Measurements from ENCODE around the gene ZDHHC9.
"Not testable (repeated sequence)": the region's sequence is repeated elsewhere in the genome, so short reads cannot be mapped to it uniquely, and the experiment has no call there.

The ZDHHC9 gene

GRCh38 chrX:129843459-129844306 lies at the start of gene ZDHHC9:
ZDHHC9 (minus strand) TSS chrX:129843886; CDS start chrX:129841945, 1,941 bp downstream.
- Histone ChIP-seq H3K4me1 (peaks cover 33% of the 10 kb centered on the region), H3K9me3 (0 out of 2 replicates have a peak, but pooled peaks cover 11% of the 10 kb centered on the region), H4K20me1 (peaks cover 32% of the 10 kb centered on the region), H3K4me2 (peak within 1 kb of the TSS; percentile 86), H3K36me3 (peaks cover 5% of the 10 kb centered on the region; the same call in 1 of the 2 replicates), H3K27me3 (peaks cover 57% of the 10 kb centered on the region), H3K27ac (peak within 1 kb of the TSS; percentile 63), H3K9ac (peak within 1 kb of the TSS; percentile 75), H3K4me3 (peak within 1 kb of the TSS; percentile 80)
- no peak for TF ChIP-seq Cebpa-rat (IDR thresholded peaks at IDR 0.05)

GRCh38 chrX:129877401-129877800 lies 33.7 kb upstream of the ZDHHC9 start:
- no peak overlapping the region for H3K27ac ChIP-seq
- no peak for TF ChIP-seq Cebpa-rat (IDR thresholded peaks at IDR 0.05)
- H3K4me2 ChIP-seq: no peak overlapping the region

GRCh38 chrX:129876771-129877305 lies 33.2 kb upstream of the ZDHHC9 start:
- Histone ChIP-seq H3K9me3 (no peaks in the 10 kb centered on the region), H3K4me3 (no peak overlapping the region), H3K27ac (no peak overlapping the region), H3K27me3 (peaks cover 72% of the 10 kb centered on the region), H3K36me3 (no peaks in the 10 kb centered on the region), H3K9ac (no peak overlapping the region), H3K4me1 (no peaks in the 10 kb centered on the region), H3K4me2 (no peak overlapping the region), H4K20me1 (no peaks in the 10 kb centered on the region)
- TF ChIP-seq Cebpa-rat (IDR thresholded peaks at IDR 0.05): no peak

More at GRCh38 chrX:129877401-129877800, 33.7 kb upstream of the ZDHHC9 start:
- no peaks in the 10 kb centered on the region for H4K20me1 ChIP-seq
- H3K27me3 ChIP-seq: peaks cover 71% of the 10 kb centered on the region
- no peaks in the 10 kb centered on the region for H3K9me3 ChIP-seq
- no peaks in the 10 kb centered on the region for H3K36me3 ChIP-seq
- H3K4me1 ChIP-seq: no peaks in the 10 kb centered on the region
- no peak overlapping the region for H3K9ac ChIP-seq
- no peak overlapping the region for H3K4me3 ChIP-seq

- TF ChIP-seq Cebpa-rat (IDR thresholded peaks at IDR 0.05): no peak
- Histone ChIP-seq H3K4me1 (no peaks in the 10 kb centered on the region), H3K36me3 (no peaks in the 10 kb centered on the region), H3K9me3 (no peaks in the 10 kb centered on the region), H3K9ac (no peak overlapping the region), H3K4me3 (no peak overlapping the region), H3K4me2 (no peak overlapping the region), H4K20me1 (no peaks in the 10 kb centered on the region), H3K27ac (no peak overlapping the region), H3K27me3 (peaks cover 72% of the 10 kb centered on the region)
These were observed 32.0 kb upstream of the ZDHHC9 start for GRCh38 chrX:129875669-129876068.

- no peak for TF ChIP-seq Cebpa-rat (IDR thresholded peaks at IDR 0.05)
- H3K4me2 ChIP-seq: no peak overlapping the region
- H3K27me3 ChIP-seq: peaks cover 72% of the 10 kb centered on the region
- H3K4me3 ChIP-seq: no peak overlapping the region
- no peaks in the 10 kb centered on the region for H4K20me1 ChIP-seq
- H3K36me3 ChIP-seq: no peaks in the 10 kb centered on the region
- no peak overlapping the region for H3K9ac ChIP-seq
- no peak overlapping the region for H3K27ac ChIP-seq
- no peaks in the 10 kb centered on the region for H3K4me1 ChIP-seq
- H3K9me3 ChIP-seq: no peaks in the 10 kb centered on the region
These were observed 28.8 kb upstream of the ZDHHC9 start for GRCh38 chrX:129872524-129872923.

- H3K9ac ChIP-seq, H3K4me1 ChIP-seq, H3K4me2 ChIP-seq, H4K20me1 ChIP-seq, H3K9me3 ChIP-seq, H3K4me3 ChIP-seq, H3K36me3 ChIP-seq, H3K27ac ChIP-seq: not testable (repeated sequence)
- peaks cover 61% of the 10 kb centered on the region for H3K27me3 ChIP-seq
These were observed 22.6 kb upstream of the ZDHHC9 start for GRCh38 chrX:129866321-129866720.

GRCh38 chrX:129859134-129859533 lies 15.4 kb upstream of the ZDHHC9 start:
- not testable (repeated sequence) for H3K9me3 ChIP-seq, H4K20me1 ChIP-seq, H3K4me1 ChIP-seq, H3K36me3 ChIP-seq, H3K4me2 ChIP-seq, H3K9ac ChIP-seq, H3K27ac ChIP-seq, H3K4me3 ChIP-seq
- H3K27me3 ChIP-seq: peaks cover 30% of the 10 kb centered on the region

GRCh38 chrX:129851825-129852224 lies 8.1 kb upstream of the ZDHHC9 start:
- not testable (repeated sequence) for H3K27me3 ChIP-seq, H3K27ac ChIP-seq, H3K9ac ChIP-seq, H4K20me1 ChIP-seq, H3K36me3 ChIP-seq, H3K4me2 ChIP-seq, H3K4me3 ChIP-seq, H3K4me1 ChIP-seq
- H3K9me3 ChIP-seq: peaks cover 26% of the 10 kb centered on the region

- Histone ChIP-seq H3K4me1 (peaks cover 10% of the 10 kb centered on the region; the same call in 1 of the 2 replicates), H3K9me3 (peaks cover 30% of the 10 kb centered on the region), H3K27me3 (peaks cover 27% of the 10 kb centered on the region), H3K4me2 (no peak overlapping the region), H3K4me3 (no peak overlapping the region), H3K27ac (no peak overlapping the region), H3K36me3 (peaks cover under 1% of the 10 kb centered on the region; the same call in 1 of the 2 replicates), H3K9ac (no peak overlapping the region), H4K20me1 (0 out of 2 replicates have a peak, but pooled peaks cover 1% of the 10 kb centered on the region)
- no peak for TF ChIP-seq Cebpa-rat (IDR thresholded peaks at IDR 0.05)
These were observed 3.0 kb upstream of the ZDHHC9 start for GRCh38 chrX:129846716-129847115.

- Histone ChIP-seq H4K20me1 (peaks cover 12% of the 10 kb centered on the region), H3K27ac (no peak overlapping the region), H3K27me3 (peaks cover 38% of the 10 kb centered on the region), H3K36me3 (peaks cover 5% of the 10 kb centered on the region; the same call in 1 of the 2 replicates), H3K9ac (no peak overlapping the region), H3K4me3 (no peak overlapping the region), H3K4me1 (peaks cover 20% of the 10 kb centered on the region), H3K9me3 (peaks cover 24% of the 10 kb centered on the region), H3K4me2 (no peak overlapping the region)
- no peak for TF ChIP-seq Cebpa-rat (IDR thresholded peaks at IDR 0.05)
These were observed 2.0 kb upstream of the ZDHHC9 start for GRCh38 chrX:129845616-129846190.
